Neural progenitor cell (in vitro differentiated cells): ENCODE results near the gene PIAS1. TPM values are rescaled to one million over a fixed set of nuclear protein-coding genes. Genes with fewer than 3 reads are reported as not detected.

Experiments used
- DNase-seq: peaks from one replicate; pipeline ENCODE4 v3.0.0-alpha.2; 2016; ENCODE audit warnings: low spot score
- H2AFZ ChIP-seq: fragments of 200-600 bp; sonication (generic); replicated peaks from 2 replicates; pipeline ENCODE4 v1.6.1; 2016; ENCODE audit warnings: antibody characterized with exemption
- H3F3A ChIP-seq: fragments of 200-600 bp; sonication (generic); 2 replicates; pipeline ENCODE4 v1.6.1; 2016; ENCODE audit warnings: antibody characterized with exemption, low read depth
- H3K27ac ChIP-seq: fragments of 200-600 bp; sonication (generic); 2 replicates; pipeline ENCODE4 v1.5.1; 2016; ENCODE audit warnings: mild to moderate bottlenecking
- H3K27me3 ChIP-seq: fragments of 200-600 bp; sonication (generic); 2 replicates; pipeline ENCODE4 v1.6.1; 2016; ENCODE audit warnings: mild to moderate bottlenecking, moderate library complexity
- H3K36me3 ChIP-seq: fragments of 200-600 bp; sonication (generic); 2 replicates; pipeline ENCODE4 v1.5.1; 2016
- H3K4me1 ChIP-seq: fragments of 200-600 bp; sonication (generic); 2 replicates; pipeline ENCODE4 v1.6.1; 2016; ENCODE audit warnings: mixed run types
- H3K4me2 ChIP-seq: fragments of 200-600 bp; sonication (generic); 2 replicates; pipeline ENCODE4 v1.6.1; 2016
- H3K4me3 ChIP-seq: fragments of 200-600 bp; sonication (generic); 2 replicates; pipeline ENCODE4 v1.5.1; 2016
- H3K79me2 ChIP-seq: fragments of 200-600 bp; sonication (generic); 2 replicates; pipeline ENCODE4 v1.6.1; 2016; ENCODE audit warnings: low read depth
- H3K9ac ChIP-seq: fragments of 200-600 bp; sonication (generic); 2 replicates; pipeline ENCODE4 v1.6.1; 2016
- H3K9me3 ChIP-seq: fragments of 200-600 bp; sonication (generic); 2 replicates; pipeline ENCODE4 v1.5.1; 2016; ENCODE audit warnings: low read depth
- H4K20me1 ChIP-seq: fragments of 200-600 bp; sonication (generic); 2 replicates; pipeline ENCODE4 v1.6.1; 2016; ENCODE audit warnings: low read depth
- H3K27ac Mint-ChIP-seq: 3 replicates; pipeline ENCODE4 v1.8.0; 2021; ENCODE audit warnings: mixed read lengths
- H3K27me3 Mint-ChIP-seq: 2 replicates; pipeline ENCODE4 v1.8.0; 2022; ENCODE audit warnings: low read depth, mild to moderate bottlenecking, inconsistent platforms, moderate library complexity, mixed read lengths; ENCODE audit not compliant: insufficient read depth
- H3K36me3 Mint-ChIP-seq: 3 replicates; pipeline ENCODE4 v1.8.0; 2021; ENCODE audit warnings: mixed read lengths
- H3K4me1 Mint-ChIP-seq: 3 replicates; pipeline ENCODE4 v1.8.0; 2021; ENCODE audit warnings: mixed read lengths
- H3K4me3 Mint-ChIP-seq: 3 replicates; pipeline ENCODE4 v1.8.0; 2021; ENCODE audit warnings: mild to moderate bottlenecking, moderate library complexity, mixed read lengths
- H3K9me3 Mint-ChIP-seq: 3 replicates; pipeline ENCODE4 v1.8.0; 2020; ENCODE audit warnings: mixed read lengths
- CTCF ChIP-seq: fragments of 200-600 bp; sonication (generic); IDR thresholded peaks from 2 replicates; pipeline ENCODE4 v1.5.1; 2017; ENCODE audit warnings: antibody characterized with exemption, mild to moderate bottlenecking
- EZH2 ChIP-seq: fragments of 200-600 bp; sonication (generic); IDR thresholded peaks from 2 replicates; pipeline ENCODE4 v1.6.1; 2017; ENCODE audit warnings: antibody characterized with exemption, mild to moderate bottlenecking, moderate library complexity
- EZH2phosphoT487 ChIP-seq: fragments of 200-600 bp; sonication (generic); IDR thresholded peaks from 2 replicates; pipeline ENCODE4 v1.6.1; 2017; ENCODE audit warnings: antibody characterized with exemption
- total RNA-seq: library from RNA; depleted of rRNA; stranded (reverse); fragments of >200 nt; gene quantifications from 2 replicates; pipeline ENCODE4 v1.2.3, GENCODE V29; 2015; ENCODE audit warnings: low replicate concordance

The PIAS1 gene
- total RNA-seq, 1 donor from 2014 or later, result 34.6 TPM

GRCh38 chr15:68020685-68021084 is 33.4 kb upstream of the PIAS1 start:
- H3K4me1 Mint-ChIP-seq, result no peaks in the 10 kb centered on the region
- Histone ChIP-seq H3K9me3 (no peaks in the 10 kb centered on the region), H3K36me3 (no peaks in the 10 kb centered on the region), H3K4me3 (no peak overlapping the region), H3K27me3 (no peaks in the 10 kb centered on the region), H2AFZ (no peak overlapping the region), H3K9ac (no peak overlapping the region), H3K4me1 (no peaks in the 10 kb centered on the region), H3K27ac (no peak overlapping the region), H3F3A (no peaks in the 10 kb centered on the region), H4K20me1 (no peaks in the 10 kb centered on the region), H3K4me2 (no peak overlapping the region), H3K79me2 (no peaks in the 10 kb centered on the region)
- no peak for DNase-seq
- peaks cover 4% of the 10 kb centered on the region for H3K27me3 Mint-ChIP-seq
- no peak overlapping the region for H3K4me3 Mint-ChIP-seq
- TF ChIP-seq CTCF (no peak), EZH2phosphoT487 (no peak), EZH2 (no peak)
- no peak overlapping the region for H3K27ac Mint-ChIP-seq
- no peaks in the 10 kb centered on the region for H3K36me3 Mint-ChIP-seq
- H3K9me3 Mint-ChIP-seq, result peaks cover 6% of the 10 kb centered on the region

DNA sequence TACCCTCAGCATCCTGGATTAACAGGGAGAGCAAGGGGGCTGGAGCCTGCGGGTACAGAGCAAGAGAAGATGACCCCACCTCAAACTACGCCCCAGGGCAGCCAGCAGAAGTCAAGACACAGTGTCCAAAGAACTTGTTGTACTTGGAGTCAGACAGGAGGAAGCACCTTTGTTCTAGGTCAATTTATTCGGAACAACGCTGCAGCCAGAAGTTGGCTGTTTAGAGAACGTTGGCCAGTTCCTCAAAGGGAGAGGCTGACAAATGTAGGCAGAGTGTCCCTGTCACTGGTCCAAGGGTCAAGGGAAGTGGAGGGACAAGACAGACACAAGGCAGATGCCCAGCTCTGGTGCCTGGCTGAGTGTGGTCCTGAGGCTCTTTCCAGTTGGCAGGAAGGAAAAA is 32.1 kb upstream of the PIAS1 start:
- Histone ChIP-seq H4K20me1 (no peaks in the 10 kb centered on the region), H3K79me2 (no peaks in the 10 kb centered on the region), H3F3A (no peaks in the 10 kb centered on the region), H3K36me3 (no peaks in the 10 kb centered on the region), H3K4me2 (no peak overlapping the region), H2AFZ (no peak overlapping the region), H3K9ac (no peak overlapping the region), H3K27ac (no peak overlapping the region), H3K9me3 (no peaks in the 10 kb centered on the region), H3K4me1 (no peaks in the 10 kb centered on the region), H3K27me3 (no peaks in the 10 kb centered on the region), H3K4me3 (no peak overlapping the region)
- H3K36me3 Mint-ChIP-seq, result peaks cover 3% of the 10 kb centered on the region
- peaks cover 9% of the 10 kb centered on the region for H3K9me3 Mint-ChIP-seq
- no peaks in the 10 kb centered on the region for H3K4me1 Mint-ChIP-seq
- H3K27me3 Mint-ChIP-seq, result no peaks in the 10 kb centered on the region
- TF ChIP-seq EZH2 (no peak), CTCF (no peak), EZH2phosphoT487 (no peak)
- DNase-seq, result no peak
- H3K4me3 Mint-ChIP-seq, result no peak overlapping the region
- no peak overlapping the region for H3K27ac Mint-ChIP-seq

DNA sequence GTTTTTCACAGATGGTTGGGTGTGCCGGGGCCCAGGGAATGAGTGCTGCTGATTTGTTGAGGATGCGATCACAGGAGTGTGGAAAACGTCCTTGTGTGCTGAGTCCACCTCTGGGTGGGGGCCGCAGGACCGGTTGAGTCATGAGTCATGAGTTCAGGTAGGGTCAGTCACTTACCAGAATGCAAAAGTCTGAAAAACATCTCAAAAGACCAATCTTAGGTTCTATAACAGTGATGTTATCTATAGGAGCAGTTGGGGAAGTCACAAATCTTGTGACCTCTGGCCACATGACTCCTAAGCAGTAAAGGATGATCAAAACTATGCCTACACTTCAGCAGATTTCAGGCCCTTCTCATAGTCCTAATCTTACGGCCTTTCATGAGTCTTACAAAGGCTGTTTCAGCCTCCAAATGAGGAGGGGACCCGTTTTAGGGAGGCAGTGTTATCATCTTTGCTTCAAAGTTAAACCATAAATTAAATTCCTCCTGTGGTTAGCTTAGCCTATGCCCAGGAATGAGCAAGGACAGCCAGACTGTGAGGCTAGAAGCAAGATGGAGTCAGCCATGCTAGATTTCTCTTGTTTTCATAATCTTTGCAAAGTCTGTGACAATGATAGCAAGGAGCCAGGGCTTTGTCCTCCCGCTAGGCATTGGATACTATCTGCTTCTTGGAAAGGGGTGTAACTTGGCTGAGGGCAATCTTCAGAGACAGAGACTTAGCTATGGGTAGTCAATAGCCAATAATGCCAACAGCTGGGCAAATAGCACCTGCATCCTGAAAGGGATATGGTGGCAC is 30.6 kb upstream of the PIAS1 start:
- H2AFZ ChIP-seq, result peak overlapping the region; percentile 42

More for the DNA sequence above, 30.6 kb upstream of the PIAS1 start:
- H3K9me3 ChIP-seq, result no peaks in the 10 kb centered on the region
- Mint-ChIP-seq H3K27ac (peak overlapping the region; percentile 61), H3K4me3 (peak overlapping the region; percentile 2), H3K4me1 (no peaks in the 10 kb centered on the region), H3K36me3 (peaks cover 8% of the 10 kb centered on the region), H3K27me3 (peaks cover 2% of the 10 kb centered on the region), H3K9me3 (peaks cover 9% of the 10 kb centered on the region)
- H3K4me3 ChIP-seq, result no peak overlapping the region
- no peaks in the 10 kb centered on the region for H3K36me3 ChIP-seq
- no peaks in the 10 kb centered on the region for H3F3A ChIP-seq
- no peaks in the 10 kb centered on the region for H4K20me1 ChIP-seq
- no peak overlapping the region for H3K9ac ChIP-seq
- H3K4me1 ChIP-seq, result no peaks in the 10 kb centered on the region
- H3K79me2 ChIP-seq, result no peaks in the 10 kb centered on the region
- H3K27ac ChIP-seq, result no peak overlapping the region
- H3K27me3 ChIP-seq, result no peaks in the 10 kb centered on the region
- TF ChIP-seq EZH2, result no peak
- no peak for TF ChIP-seq CTCF
- TF ChIP-seq EZH2phosphoT487, result no peak
- DNase-seq, result no peak
- H3K4me2 ChIP-seq, result no peak overlapping the region
